ENCODE results near the gene SCARB1.

Gene SCARB1

GRCh38 chr12:124800506-124800905 is 63.2 kb downstream of the SCARB1 start:
- H3K4me2 ChIP-seq (ENCODE audit: insufficient read depth, low read length, poor library complexity, severe bottlenecking) = no peak overlapping the region
- H3K36me3 ChIP-seq (replicated peaks in 1 of 2; ENCODE audit: control insufficient read depth in 2 of 2, insufficient read depth in 2 of 2, low read length in 2 of 2) = peaks cover 0 to 32% of the 10 kb centered on the region in 2 donors
- H2BK5ac ChIP-seq (ENCODE audit: low read length) = no peak overlapping the region
- no peak overlapping the region for H3K4me3 ChIP-seq (ENCODE audit: low read length in 2 of 2)
- no peak overlapping the region for H3K4ac ChIP-seq (ENCODE audit: low read length)
- no peaks in the 10 kb centered on the region for H3K79me1 ChIP-seq (ENCODE audit: low read depth, low read length)
- H2BK12ac ChIP-seq (ENCODE audit: low read length) = no peak overlapping the region
- no peak overlapping the region for H2BK15ac ChIP-seq (ENCODE audit: low read length)
- no CpG with 5 or more reads among the region's 12 CpGs for WGBS, 2 donors (ENCODE audit: extremely low coverage in 2 of 2, insufficient read length in 2 of 2, insufficient replicate concordance in 1 of 2)
- peaks cover 14% of the 10 kb centered on the region in 2 donors for H3K4me1 ChIP-seq (ENCODE audit: control insufficient read depth in 2 of 2, insufficient read depth in 1 of 2, low read depth in 1 of 2, low read length in 2 of 2)
- H2AK5ac ChIP-seq (ENCODE audit: low read depth, low read length) = no peak overlapping the region
- H4K8ac ChIP-seq (ENCODE audit: low read depth, low read length) = no peak overlapping the region
- H2AFZ ChIP-seq (ENCODE audit: low read length) = no peak overlapping the region
- peak overlapping the region; percentile 13 for H3K9ac ChIP-seq (ENCODE audit: low read depth, low read length, poor library complexity)
- no peak overlapping the region for H2BK120ac ChIP-seq (ENCODE audit: low read depth, low read length)
- H3K23ac ChIP-seq (ENCODE audit: low read depth, low read length, poor library complexity) = peak overlapping the region; percentile 9
- H3K27ac ChIP-seq (replicated peaks; ENCODE audit: low read length) = no peak overlapping the region
- no peak overlapping the region for H4K91ac ChIP-seq (ENCODE audit: low read depth, low read length, poor library complexity)
- no peaks in the 10 kb centered on the region for H3K9me3 ChIP-seq (replicated peaks in 1 of 2; ENCODE audit: control insufficient read depth in 2 of 2, insufficient read depth in 1 of 2, low read depth in 1 of 2, low read length in 2 of 2)
- H3K18ac ChIP-seq (ENCODE audit: low read length) = peak overlapping the region; percentile 48
- no peak for DNase-seq (ENCODE audit: low spot score)
- H3K14ac ChIP-seq (ENCODE audit: low read length) = peak overlapping the region; percentile 60
- no peaks in the 10 kb centered on the region for H3K27me3 ChIP-seq (ENCODE audit: control insufficient read depth in 3 of 3, insufficient read depth in 3 of 3, low read depth in 1 of 3, low read length in 3 of 3)

- no peak overlapping the region for H3K9ac ChIP-seq (ENCODE audit: low read depth, low read length, poor library complexity)
- peak overlapping the region; percentile 77 for H2AFZ ChIP-seq (ENCODE audit: low read length)
- no peak overlapping the region for H2BK15ac ChIP-seq (ENCODE audit: low read length)
- H3K4me3 ChIP-seq (ENCODE audit: low read length in 2 of 2) = no peak overlapping the region
- H3K27ac ChIP-seq (replicated peaks; ENCODE audit: low read length) = peak overlapping the region; percentile 53
- H3K14ac ChIP-seq (ENCODE audit: low read length) = no peak overlapping the region
- H3K4me2 ChIP-seq (ENCODE audit: insufficient read depth, low read length, poor library complexity, severe bottlenecking) = no peak overlapping the region
- no peak overlapping the region for H2BK12ac ChIP-seq (ENCODE audit: low read length)
- H2BK120ac ChIP-seq (ENCODE audit: low read depth, low read length) = peak overlapping the region; percentile 32
- peak overlapping the region; percentile 49 for H3K18ac ChIP-seq (ENCODE audit: low read length)
- no peak overlapping the region for H4K8ac ChIP-seq (ENCODE audit: low read depth, low read length)
- H3K23ac ChIP-seq (ENCODE audit: low read depth, low read length, poor library complexity) = no peak overlapping the region
- no peak overlapping the region for H3K4ac ChIP-seq (ENCODE audit: low read length)
- WGBS, 2 donors (ENCODE audit: extremely low coverage in 2 of 2, insufficient read length in 2 of 2, insufficient replicate concordance in 1 of 2) = no CpG with 5 or more reads among the region's 13 CpGs
- peaks cover 0 to 5% of the 10 kb centered on the region in 2 donors for H3K9me3 ChIP-seq (replicated peaks in 1 of 2; ENCODE audit: control insufficient read depth in 2 of 2, insufficient read depth in 1 of 2, low read depth in 1 of 2, low read length in 2 of 2)
- no peaks in the 10 kb centered on the region for H3K79me1 ChIP-seq (ENCODE audit: low read depth, low read length)
- no peak for DNase-seq (ENCODE audit: low spot score)
- peaks cover 0 to 28% of the 10 kb centered on the region in 2 donors for H3K36me3 ChIP-seq (replicated peaks in 1 of 2; ENCODE audit: control insufficient read depth in 2 of 2, insufficient read depth in 2 of 2, low read length in 2 of 2)
- H2AK5ac ChIP-seq (ENCODE audit: low read depth, low read length) = no peak overlapping the region
- H3K27me3 ChIP-seq (ENCODE audit: control insufficient read depth in 3 of 3, insufficient read depth in 3 of 3, low read depth in 1 of 3, low read length in 3 of 3) = no peaks in the 10 kb centered on the region
- H3K4me1 ChIP-seq (ENCODE audit: control insufficient read depth in 2 of 2, insufficient read depth in 1 of 2, low read depth in 1 of 2, low read length in 2 of 2) = peaks cover 14 to 16% of the 10 kb centered on the region in 2 donors
- peak overlapping the region; percentile 0 for H2BK5ac ChIP-seq (ENCODE audit: low read length)
- H4K91ac ChIP-seq (ENCODE audit: low read depth, low read length, poor library complexity) = no peak overlapping the region
Observed at GRCh38 chr12:124797321-124797720, 66.3 kb downstream of the SCARB1 start.

GRCh38 chr12:124796303-124796960 is 67.2 kb downstream of the SCARB1 start:
- Histone ChIP-seq H3K4me2 (ENCODE audit: insufficient read depth, low read length, poor library complexity, severe bottlenecking) (no peak overlapping the region), H3K4me3 (ENCODE audit: low read length in 2 of 2) (no peak overlapping the region), H3K23ac (ENCODE audit: low read depth, low read length, poor library complexity) (no peak overlapping the region), H2AK5ac (ENCODE audit: low read depth, low read length) (no peak overlapping the region), H4K91ac (ENCODE audit: low read depth, low read length, poor library complexity) (peak overlapping the region; percentile 77), H4K8ac (ENCODE audit: low read depth, low read length) (no peak overlapping the region), H3K9ac (ENCODE audit: low read depth, low read length, poor library complexity) (no peak overlapping the region), H2BK5ac (ENCODE audit: low read length) (peak overlapping the region; percentile 0), H3K4me1 (ENCODE audit: control insufficient read depth in 2 of 2, insufficient read depth in 1 of 2, low read depth in 1 of 2, low read length in 2 of 2) (peaks cover 14 to 16% of the 10 kb centered on the region in 2 donors), H3K36me3 (replicated peaks in 1 of 2; ENCODE audit: control insufficient read depth in 2 of 2, insufficient read depth in 2 of 2, low read length in 2 of 2) (peaks cover 0 to 31% of the 10 kb centered on the region in 2 donors), H2AFZ (ENCODE audit: low read length) (no peak overlapping the region), H2BK15ac (ENCODE audit: low read length) (peak overlapping the region; percentile 2), H2BK120ac (ENCODE audit: low read depth, low read length) (peak overlapping the region; percentile 32), H3K4ac (ENCODE audit: low read length) (no peak overlapping the region), H3K27ac (replicated peaks; ENCODE audit: low read length) (no peak overlapping the region), H3K27me3 (ENCODE audit: control insufficient read depth in 3 of 3, insufficient read depth in 3 of 3, low read depth in 1 of 3, low read length in 3 of 3) (no peaks in the 10 kb centered on the region), H3K79me1 (ENCODE audit: low read depth, low read length) (no peaks in the 10 kb centered on the region), H3K14ac (ENCODE audit: low read length) (no peak overlapping the region), H3K9me3 (replicated peaks in 1 of 2; ENCODE audit: control insufficient read depth in 2 of 2, insufficient read depth in 1 of 2, low read depth in 1 of 2, low read length in 2 of 2) (peaks cover 0 to 5% of the 10 kb centered on the region in 2 donors), H2BK12ac (ENCODE audit: low read length) (no peak overlapping the region), H3K18ac (ENCODE audit: low read length) (peak overlapping the region; percentile 34)
- no CpG with 5 or more reads among the region's 14 CpGs for WGBS, 2 donors (ENCODE audit: extremely low coverage in 2 of 2, insufficient read length in 2 of 2, insufficient replicate concordance in 1 of 2)
- no peak for DNase-seq (ENCODE audit: low spot score)

- no peak overlapping the region for H3K23ac ChIP-seq (ENCODE audit: low read depth, low read length, poor library complexity)
- peaks cover 0 to 5% of the 10 kb centered on the region in 2 donors for H3K9me3 ChIP-seq (replicated peaks in 1 of 2; ENCODE audit: control insufficient read depth in 2 of 2, insufficient read depth in 1 of 2, low read depth in 1 of 2, low read length in 2 of 2)
- H2BK120ac ChIP-seq (ENCODE audit: low read depth, low read length) = no peak overlapping the region
- no peak overlapping the region for H3K4ac ChIP-seq (ENCODE audit: low read length)
- peaks cover 14 to 16% of the 10 kb centered on the region in 2 donors for H3K4me1 ChIP-seq (ENCODE audit: control insufficient read depth in 2 of 2, insufficient read depth in 1 of 2, low read depth in 1 of 2, low read length in 2 of 2)
- no peak for DNase-seq (ENCODE audit: low spot score)
- no peak overlapping the region for H2AK5ac ChIP-seq (ENCODE audit: low read depth, low read length)
- H3K36me3 ChIP-seq (replicated peaks in 1 of 2; ENCODE audit: control insufficient read depth in 2 of 2, insufficient read depth in 2 of 2, low read length in 2 of 2) = peaks cover 0 to 33% of the 10 kb centered on the region in 2 donors
- H3K9ac ChIP-seq (ENCODE audit: low read depth, low read length, poor library complexity) = no peak overlapping the region
- no peak overlapping the region for H3K4me3 ChIP-seq (ENCODE audit: low read length in 2 of 2)
- H3K27ac ChIP-seq (replicated peaks; ENCODE audit: low read length) = no peak overlapping the region
- H3K27me3 ChIP-seq (ENCODE audit: control insufficient read depth in 3 of 3, insufficient read depth in 3 of 3, low read depth in 1 of 3, low read length in 3 of 3) = no peaks in the 10 kb centered on the region
- H3K14ac ChIP-seq (ENCODE audit: low read length) = no peak overlapping the region
- WGBS, 2 donors (ENCODE audit: extremely low coverage in 2 of 2, insufficient read length in 2 of 2, insufficient replicate concordance in 1 of 2) = no CpG with 5 or more reads among the region's 6 CpGs
- H2BK5ac ChIP-seq (ENCODE audit: low read length) = no peak overlapping the region
- H3K4me2 ChIP-seq (ENCODE audit: insufficient read depth, low read length, poor library complexity, severe bottlenecking) = no peak overlapping the region
- H2BK15ac ChIP-seq (ENCODE audit: low read length) = no peak overlapping the region
- no peak overlapping the region for H4K91ac ChIP-seq (ENCODE audit: low read depth, low read length, poor library complexity)
- H2BK12ac ChIP-seq (ENCODE audit: low read length) = no peak overlapping the region
- peak overlapping the region; percentile 25 for H3K18ac ChIP-seq (ENCODE audit: low read length)
- no peaks in the 10 kb centered on the region for H3K79me1 ChIP-seq (ENCODE audit: low read depth, low read length)
- no peak overlapping the region for H4K8ac ChIP-seq (ENCODE audit: low read depth, low read length)
- H2AFZ ChIP-seq (ENCODE audit: low read length) = no peak overlapping the region
Observed at GRCh38 chr12:124795081-124795948, 68.3 kb downstream of the SCARB1 start.
